NCI-H524 treated with DMSO at 0.1 percent for 48 hours (cell line): ENCODE results near the gene ABCB9.

ENCODE experiments used
- DNase-seq: peaks from one replicate; lab custom pipeline; 2025; lab: John Stamatoyannopoulos, UW

Gene ABCB9

DNA sequence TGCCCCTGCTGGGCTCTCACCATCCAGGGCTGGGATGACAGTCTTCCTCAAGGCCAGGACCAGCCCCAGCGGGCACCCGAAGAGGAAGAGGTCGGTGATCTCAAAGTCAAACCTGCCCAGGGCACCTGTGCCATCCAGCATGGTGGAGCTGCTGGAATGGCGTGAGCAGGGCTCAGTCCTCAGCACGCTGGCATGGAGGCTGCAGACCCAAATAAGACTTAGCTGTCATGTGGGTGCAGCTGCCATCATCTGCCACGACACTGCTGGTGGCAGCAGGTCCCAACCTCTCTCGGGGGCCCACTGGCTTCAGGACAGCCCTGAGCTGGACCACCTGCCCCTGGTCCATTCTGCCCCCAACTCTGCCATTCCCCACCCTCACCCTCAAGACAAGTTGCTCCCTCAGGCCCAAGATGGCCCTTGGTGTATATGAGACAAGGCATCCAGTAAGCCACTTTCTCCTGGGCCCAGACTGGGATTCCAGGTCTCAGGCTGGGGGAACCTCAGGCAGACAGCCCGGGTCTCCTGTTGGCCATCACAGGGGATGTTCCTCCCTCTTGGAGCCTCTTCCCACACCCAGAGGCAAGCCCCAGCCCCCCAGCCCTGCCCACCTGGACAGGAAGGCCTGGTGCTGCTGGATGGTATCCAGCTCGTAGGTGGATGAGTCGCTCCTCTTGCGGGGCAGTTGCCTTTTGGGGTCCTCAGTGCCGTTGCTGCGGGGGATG lies 28.7 kb upstream of the ABCB9 start:
- DNase-seq: no peak

DNA sequence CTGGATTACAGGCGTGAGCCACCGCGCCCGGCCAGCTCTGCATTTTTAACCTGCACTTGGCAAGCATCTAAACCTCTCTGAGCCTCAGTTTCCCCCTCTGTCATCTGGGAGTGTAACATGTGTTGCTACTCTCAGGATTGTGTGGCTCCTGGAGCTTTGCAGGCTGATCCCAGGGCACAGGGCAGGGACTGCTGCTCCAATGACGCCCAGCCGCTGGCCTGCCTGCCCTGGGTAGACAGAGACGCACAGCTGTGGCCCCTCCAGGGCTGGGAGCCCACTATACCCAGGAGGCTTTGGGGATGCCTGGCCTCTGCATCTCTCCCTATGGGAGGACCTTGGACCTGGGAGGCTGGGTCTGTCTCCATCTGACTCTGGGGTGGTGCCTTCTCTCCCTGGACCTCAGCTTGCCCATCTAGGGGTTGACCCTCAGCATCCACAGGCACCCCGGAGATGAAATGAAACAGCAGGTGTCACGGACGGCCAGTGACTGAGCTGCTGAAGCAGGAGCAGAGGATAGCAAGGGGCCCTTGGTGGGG lies 27.9 kb upstream of the ABCB9 start:
- DNase-seq: no peak

DNA sequence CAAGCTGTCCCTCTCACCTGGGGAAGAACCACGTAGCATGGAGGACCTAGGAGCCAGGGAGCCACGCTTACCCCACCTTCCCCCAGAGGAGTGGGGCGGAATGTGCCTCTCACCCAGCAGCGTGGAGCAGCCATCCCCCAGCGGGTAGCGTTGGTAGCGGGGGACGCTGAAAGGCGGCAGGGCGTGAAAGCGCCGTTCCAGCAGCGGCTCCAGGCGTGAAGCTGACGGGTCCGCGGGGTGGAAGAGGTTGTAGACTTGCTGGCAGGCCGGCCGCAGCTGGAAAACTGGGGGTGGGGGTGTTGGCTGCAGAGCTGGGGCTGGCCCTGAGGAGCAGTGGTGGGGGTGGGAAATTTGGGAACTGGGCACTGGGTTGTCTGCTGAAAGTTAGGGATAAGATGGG lies 26.1 kb upstream of the ABCB9 start:
- no peak for DNase-seq

DNA sequence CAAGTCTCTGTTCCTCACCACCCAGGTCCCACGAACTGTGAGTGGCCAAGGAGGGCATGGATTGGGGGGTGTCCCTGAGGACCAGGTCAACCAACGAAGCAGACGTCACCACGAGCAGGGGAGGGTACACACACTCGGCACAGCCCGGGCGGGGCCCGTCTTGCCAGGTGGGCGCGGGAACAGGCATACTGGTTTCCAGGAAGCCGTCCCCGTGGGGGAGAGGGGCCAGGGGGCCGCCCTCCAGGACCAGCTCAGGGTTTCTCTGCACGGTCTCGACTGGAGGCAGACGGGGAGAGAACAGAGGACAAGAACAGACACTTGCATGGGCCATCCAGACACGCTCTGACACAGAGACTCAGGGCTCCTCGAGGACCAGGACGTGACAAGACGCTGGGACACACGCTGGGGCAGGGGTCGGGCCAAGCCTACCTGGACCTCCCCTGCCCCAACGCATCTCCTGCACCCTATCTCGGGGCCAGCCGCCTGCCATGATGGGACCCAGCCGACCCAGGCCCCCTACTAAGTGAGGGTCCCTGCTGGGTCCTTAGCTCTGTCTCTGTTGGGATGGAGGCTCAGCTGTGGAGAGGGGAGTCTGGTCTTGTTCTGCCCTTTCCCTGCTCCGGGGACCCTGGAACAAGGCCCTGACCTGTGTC lies 25.5 kb upstream of the ABCB9 start:
- no peak for DNase-seq

DNA sequence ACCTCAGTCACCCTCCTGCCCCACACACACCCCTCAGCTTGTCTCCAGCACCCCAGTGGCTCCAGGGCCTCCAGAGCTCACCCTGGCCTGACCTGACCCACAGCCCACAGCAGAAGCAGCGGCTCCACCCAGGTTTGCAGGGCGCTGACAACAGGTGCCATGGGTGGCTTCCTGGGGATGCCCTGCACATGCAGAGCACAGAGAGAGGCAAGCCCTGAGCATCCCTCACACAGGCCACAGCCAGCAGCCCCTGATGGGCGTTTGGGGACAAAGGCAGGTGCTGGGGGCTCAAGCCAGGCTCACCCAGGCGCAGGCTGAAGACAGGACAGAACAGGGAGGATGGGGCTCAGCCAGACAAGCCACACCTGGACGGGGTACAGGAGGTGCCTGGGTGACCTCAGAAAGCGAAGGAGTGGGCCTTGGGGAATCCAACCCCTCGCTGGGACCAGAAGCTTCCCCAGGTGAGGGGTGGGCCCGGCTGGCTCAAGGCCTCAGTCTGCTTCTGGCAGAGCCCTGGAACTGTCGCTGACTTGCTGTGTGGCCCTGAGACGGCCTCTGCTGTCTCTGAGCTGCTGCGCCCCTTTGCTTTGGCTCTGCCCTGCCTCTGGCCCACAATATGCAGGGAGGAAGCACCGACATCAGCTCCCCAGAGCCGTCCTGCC lies 24.8 kb upstream of the ABCB9 start:
- no peak for DNase-seq

DNA sequence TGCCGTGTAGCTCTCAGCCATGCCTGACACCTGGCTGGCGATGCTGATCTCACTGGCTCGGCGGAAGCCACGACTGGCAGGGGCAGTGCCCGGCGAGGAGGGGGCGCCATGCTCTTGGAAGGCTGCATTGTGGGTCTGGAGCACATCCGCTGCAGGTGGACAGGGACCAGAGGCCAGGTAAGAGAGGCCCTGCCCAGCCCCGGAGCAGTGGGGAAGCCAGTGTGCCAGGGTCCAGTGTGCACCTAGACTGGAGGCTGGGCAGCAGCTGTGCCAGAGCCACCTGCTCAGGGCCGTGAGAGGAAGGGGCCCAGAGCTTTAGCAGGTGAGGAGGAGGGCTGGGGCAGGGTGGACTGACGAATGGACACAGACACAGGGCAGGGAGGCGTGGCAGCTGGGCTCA lies 24.3 kb upstream of the ABCB9 start:
- DNase-seq: no peak

DNA sequence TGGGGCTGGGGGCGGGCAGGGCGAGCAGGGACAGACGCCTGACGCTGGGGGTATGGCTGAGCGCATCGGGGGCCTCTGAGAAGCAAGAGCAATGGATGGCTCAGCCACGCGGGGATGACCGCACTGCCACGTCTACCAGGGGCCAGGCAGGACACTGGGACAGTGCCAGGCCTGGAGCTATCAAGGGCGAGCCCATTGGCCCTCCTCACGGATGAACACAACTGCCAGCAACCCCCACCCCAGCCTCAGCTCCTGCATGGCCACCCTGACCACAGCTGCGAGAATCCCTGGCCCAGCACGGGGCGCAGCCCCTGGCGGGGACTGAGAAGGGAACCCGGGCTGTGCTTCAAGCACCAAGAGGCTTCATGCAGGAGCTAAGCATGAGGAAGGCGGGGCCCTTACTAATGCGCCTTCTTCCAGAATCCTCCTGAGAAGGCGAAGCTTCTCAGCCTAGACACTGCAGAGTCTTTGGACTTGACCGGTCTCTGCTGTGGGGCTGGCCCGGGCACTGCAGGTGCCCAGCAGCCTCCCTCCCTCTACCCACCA lies 23.7 kb upstream of the ABCB9 start:
- no peak for DNase-seq

DNA sequence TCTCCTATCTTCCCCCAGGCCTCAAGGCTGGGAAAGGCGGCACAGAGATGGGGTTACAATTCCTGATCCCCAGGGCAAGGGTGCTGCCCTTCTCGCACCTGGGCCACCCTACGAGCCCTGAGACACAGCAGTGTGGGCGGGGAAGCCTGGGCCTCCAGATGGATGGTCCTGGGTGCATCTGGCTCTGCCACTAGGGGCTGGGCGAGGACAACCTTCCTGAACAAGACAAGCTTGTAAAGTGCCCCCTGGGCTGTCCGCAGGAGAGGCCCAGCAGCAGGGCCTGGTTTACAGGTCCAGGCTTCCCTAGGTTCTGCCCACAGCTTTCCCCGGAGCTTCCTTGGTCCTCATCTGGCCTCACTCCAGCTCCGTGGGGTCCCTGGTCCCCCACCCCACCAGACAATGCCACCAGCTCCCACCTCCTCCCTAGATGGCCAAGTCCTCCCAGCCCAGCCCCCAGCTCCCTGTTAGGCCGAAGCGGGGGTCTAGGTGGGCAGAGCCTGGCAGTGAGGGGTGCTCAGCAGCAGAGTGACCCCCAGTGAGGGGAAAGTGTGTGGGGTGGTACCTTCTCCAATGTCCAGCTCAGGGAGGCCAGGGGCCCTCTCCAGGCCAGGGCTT lies 23.1 kb upstream of the ABCB9 start:
- no peak for DNase-seq

DNA sequence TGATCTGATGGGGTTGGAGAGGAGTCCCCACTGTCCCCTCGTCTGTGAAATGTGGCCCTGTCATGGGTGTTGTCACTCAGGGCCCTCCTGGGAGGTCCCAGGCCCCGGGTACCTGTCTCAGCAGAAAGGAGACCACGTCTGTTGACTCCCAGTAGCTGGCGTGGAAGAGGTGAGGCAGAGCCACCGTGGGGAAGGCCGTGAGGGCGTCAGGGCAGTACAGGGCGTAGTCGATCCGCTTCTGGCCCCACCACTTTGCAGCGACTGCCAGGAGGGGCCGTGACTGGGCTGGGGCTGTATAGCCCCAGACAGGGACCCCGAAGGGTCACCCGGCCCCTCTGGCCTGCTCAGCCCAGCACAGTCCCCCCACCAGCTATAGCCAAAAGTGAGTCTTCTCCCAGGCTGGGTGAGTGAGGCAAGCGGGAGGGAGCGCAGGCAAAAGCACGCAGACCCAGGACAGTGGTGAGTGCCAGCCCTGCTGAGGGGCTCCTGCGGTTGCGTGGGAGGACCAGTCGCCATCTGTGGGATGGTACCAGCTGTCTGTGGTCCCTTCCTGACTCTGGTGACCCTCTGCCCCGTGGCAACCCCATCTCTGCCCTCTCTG lies 22.4 kb upstream of the ABCB9 start:
- no peak for DNase-seq

DNA sequence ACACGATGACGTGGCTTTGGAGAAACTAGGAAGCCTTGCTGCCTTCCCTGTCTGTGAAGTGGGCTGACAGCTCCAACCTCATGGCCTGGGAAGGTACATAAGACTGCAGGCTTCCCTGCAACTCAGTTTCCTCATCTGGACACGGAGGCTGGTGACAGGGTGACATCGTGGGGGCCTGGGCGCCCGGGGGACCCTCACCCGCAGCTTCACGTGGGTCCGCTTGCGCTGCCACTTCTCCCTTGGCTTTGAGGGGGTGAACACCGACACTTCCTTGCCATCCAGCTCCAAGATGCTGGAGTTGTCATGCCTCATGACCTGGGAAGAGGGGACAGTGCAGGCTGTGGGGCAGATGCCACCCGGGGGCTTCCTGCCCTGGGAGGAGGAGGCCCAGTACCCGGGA lies 21.8 kb upstream of the ABCB9 start:
- no peak for DNase-seq

DNA sequence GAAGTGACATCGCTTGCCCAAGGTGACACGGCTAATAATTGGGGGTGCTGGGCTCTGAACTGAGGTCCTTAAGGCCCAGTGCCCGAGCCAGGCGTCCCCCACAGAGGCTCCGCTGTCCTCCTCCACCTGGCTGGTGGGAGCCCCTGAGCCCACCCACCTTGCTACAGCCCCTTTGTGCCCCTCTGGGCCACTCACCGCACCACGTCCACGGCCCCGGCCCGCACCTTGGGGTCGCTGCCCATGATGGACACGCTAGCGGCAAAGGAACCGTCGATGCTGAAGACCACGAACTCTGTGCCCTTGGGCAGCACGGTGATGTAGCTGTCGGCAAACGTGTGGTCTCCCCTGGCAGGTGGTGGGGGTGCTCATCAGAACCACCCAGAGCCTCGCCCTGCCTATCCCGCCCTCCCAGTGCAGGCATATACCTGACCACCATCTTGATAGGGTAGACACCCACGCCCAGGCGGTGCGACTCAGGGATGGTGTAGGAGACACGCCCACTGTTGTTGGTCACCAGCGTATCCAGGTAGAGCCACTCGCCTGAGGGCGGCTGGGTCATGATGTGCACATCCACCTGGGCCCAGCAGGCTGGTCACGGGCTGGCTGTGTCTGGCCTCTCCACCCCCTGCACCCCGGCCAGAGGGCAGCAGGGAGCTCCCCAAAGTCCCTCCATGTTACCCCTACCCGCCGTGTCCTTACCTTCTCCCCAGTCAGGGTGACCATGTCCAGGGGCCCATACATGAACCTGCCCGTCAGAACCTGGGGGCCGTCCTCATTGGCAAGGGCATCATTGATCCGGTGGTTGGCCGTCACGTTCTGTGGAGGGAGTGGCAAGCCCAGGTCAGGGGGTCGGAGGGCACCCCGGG lies 21.1 kb upstream of the ABCB9 start:
- DNase-seq: no peak

DNA sequence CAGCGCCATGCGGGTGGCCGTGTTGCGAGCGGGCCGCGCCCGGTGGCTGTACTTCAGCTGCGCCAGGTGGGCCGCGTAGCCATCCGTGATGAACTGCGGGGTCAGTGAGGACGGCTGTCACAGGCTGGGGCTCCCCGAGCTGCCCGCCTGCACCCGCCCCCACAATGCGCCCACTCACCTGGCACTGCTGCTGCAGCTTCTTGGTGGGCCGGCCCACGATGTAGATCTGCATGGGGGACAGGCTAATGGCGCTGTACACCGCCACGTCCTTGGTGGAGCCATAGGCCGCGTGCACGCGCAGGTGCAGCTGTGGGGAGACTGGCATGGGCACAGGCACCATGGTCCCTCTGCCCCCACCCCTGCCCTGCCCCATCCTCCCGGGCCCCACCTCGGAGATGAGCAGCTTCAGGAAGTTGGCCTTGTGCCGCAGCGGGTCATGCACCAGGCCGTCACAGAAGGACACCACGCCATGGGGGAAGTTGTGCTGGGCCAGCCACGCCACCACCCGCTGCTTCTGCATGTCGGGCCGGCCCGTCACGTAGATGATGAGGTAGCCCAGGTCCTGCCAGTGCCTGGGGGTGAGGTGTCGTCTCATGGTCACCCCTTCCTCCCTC lies 20.1 kb upstream of the ABCB9 start:
- DNase-seq: no peak

DNA sequence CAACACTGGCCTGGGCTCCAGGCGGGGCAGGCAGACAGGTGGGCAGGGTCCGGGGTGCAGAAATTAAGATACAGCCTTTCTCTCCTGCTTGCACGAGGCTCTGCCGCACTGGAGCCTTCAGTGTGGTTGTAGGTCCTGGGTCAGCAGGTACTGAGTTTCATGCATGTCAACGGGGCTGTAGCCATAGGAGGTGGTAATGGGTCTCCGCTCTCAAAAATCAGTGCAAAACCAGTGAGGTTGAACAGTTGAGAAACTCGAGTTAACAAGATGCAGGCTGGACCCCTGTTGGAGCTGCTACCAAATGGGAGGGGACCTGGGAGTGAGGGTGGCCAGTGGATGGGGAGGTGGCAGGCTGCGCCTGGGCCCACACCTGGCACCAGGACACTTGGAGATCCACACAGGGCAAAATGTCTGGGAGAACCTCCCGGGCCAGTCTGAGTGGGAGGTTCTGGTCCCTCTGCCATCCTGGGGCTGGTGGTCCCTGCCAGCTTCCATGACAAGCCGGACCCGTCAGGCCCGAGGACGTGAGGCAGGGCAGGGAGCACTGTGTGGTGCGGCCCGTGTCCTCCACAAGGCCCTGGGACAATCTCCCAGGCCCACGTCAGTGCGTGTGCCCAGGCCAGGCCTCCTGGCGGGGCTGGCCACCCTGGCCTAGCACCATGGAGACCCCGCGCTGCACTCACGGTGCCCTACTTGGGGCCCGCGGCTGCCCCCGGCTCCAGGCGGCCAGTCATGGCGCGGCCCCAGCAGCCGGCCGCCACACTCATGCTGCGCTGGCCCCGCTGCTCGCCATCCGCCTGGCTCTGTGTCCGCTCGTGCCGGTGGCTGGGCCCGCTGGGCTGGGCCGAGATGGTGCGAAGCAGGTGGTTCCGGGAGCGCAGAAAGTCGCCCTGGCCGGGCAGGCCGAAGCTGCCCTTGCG lies 19.3 kb upstream of the ABCB9 start:
- no peak for DNase-seq

DNA sequence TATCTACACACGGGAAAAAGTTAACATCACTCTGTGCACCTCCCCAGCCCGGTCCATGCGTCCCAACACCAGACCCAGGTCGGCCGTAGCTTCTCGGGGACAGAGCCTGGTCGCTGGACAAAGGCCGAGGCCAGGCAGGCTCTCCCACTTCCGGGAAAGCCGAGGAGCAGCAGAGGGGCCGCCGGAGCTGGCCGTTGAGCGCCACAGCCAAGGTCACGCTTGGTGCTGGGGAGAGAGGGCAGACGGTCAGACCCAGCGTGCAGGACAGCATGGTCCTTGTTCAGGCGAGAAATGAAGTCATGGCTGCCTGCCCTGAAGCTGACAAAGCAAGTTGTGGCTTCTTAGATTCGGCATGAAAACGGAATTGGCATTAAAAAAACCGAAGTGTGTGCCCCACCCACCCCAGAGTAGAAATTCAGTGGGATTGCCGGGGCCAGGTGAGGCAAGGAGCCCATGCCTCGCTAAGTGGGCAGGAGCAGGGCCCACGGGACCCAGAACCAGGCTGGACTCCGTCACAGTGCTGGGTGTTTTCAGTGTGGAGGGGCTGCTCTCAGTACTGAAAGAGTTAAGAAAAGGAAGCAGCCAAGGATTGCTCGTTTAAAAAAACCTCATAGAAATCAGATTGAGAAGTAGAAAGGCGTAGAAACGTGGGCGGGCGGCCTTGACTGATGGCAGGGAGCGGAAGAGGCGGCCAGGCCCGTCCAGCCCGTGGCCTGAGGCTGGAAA lies 18.5 kb upstream of the ABCB9 start:
- no peak for DNase-seq

DNA sequence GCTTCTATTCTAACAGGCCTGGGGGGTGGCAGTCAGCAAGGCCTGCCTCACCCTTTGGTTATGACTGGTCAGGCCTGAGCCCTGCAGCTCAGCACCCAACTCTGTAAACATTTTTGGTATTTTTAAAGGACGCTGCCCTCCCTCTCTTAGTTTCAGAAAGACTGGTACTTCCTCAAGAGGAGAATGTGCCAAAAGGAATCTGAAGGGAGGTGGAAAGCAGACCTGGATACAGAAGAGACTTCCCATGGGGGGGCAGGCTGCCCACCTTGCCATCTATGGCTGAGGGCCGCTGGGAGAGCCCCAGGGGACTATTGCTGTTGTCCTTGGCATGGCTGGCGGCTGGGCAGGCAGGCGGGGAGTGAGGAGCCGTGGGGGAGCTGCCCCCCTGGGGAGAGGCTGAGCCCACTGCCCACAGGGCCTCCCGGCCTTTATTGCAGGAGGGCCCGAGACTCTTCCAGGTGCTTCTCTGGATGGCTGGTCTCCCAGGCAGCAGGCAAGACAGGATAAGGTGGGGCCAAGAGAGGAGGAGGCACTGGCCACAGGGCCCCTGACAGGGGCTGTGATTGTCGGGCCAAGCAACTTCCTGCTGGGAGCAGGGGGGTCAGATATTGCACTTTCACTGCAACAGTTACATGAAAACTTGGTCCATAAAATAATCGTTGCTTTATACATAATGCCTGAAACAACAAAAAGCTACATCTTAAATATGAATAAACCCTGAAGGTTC lies 17.7 kb upstream of the ABCB9 start:
- no peak for DNase-seq

DNA sequence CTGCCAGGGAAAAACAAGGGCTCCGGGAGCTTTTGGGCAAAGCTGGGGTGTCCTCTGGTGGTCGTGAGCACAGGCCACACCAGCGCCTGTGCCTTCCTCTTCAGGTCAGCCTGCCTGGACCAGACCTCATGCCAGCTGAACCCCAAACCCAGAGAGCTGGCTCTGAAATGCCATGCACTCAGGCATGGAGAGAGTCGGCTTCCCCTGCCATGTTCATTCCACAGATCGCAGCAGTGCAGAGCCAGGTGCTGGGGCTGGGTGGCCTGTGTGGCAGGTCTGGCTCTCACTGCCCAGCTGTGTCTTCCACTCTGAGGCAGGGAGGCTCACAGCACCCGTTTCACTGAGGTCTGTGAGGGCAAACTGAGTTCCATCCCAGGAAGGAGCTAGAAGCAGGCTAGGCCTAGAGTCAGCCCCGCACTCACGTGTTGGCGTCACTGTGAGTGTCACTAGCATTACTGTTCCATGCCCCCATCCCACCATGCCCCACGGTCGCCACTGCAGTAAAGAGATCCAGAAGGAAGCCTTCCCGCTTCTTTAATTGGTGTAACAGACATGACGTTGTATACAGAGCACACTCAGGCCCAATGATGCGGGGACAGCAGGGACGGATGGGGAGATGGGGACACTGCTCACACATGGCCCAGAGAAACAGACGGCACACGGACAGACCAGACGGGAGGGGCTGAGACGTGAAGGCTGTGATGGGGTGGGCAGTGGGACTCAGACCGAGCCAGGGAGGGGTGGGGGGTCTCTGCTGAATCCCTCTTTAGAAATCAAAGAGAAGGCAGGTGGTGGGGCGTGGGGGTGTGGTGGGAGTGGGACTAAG lies 16.9 kb upstream of the ABCB9 start:
- no peak for DNase-seq

DNA sequence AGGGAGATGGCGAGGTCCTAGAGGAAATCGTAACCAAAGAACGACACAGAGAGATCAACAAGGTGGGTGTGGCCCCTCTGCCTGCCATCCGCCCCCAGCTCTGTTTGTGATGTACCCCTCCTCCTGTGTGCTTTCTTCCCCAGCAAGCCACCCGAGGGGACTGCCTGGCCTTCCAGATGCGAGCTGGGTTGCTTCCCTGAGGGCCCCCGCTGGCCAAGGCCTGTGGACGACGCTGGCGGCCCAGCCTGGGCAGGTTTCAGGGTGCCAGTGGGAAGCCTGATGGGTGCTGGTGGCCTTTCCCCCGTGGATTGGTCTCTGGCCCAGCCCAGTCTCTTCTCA lies 16.2 kb upstream of the ABCB9 start:
- no peak for DNase-seq
